GM10266 (cell line): ENCODE measurements around the gene SYTL1.

Experiments
- DNase-seq: peaks from one replicate; pipeline ENCODE4 v3.0.0; 2012; ENCODE audit errors: extremely low spot score
- TF ChIP-seq, protein P1 (sequence below): IDR thresholded peaks from 2 replicates; pipeline ENCODE4 v1.5.1; 2012; ENCODE audit warnings: mild to moderate bottlenecking, low read depth; ENCODE audit not compliant: control insufficient read depth, insufficient read depth; ENCODE audit errors: missing control alignments

Gene SYTL1

DNA sequence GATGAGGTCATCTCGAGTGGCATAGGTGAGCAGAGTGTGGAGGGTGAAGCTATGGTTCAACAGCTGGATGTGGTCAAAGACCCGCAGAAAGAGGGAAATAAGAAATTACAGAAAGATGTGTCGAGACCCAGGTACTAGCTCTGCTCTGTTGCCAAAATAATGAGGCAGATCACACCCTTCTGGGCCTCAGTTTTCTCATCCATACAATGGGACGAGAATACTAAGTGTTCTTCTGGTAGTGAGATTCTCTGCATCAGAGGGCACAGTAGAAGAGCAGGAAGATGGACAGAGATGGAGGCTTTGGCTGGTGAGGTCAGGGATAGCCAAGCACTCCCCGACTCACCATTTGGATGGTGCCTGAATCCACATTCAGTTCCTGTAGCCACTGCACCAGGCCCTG lies 13.9 kb downstream of the SYTL1 start:
- TF ChIP-seq, protein P1, sequence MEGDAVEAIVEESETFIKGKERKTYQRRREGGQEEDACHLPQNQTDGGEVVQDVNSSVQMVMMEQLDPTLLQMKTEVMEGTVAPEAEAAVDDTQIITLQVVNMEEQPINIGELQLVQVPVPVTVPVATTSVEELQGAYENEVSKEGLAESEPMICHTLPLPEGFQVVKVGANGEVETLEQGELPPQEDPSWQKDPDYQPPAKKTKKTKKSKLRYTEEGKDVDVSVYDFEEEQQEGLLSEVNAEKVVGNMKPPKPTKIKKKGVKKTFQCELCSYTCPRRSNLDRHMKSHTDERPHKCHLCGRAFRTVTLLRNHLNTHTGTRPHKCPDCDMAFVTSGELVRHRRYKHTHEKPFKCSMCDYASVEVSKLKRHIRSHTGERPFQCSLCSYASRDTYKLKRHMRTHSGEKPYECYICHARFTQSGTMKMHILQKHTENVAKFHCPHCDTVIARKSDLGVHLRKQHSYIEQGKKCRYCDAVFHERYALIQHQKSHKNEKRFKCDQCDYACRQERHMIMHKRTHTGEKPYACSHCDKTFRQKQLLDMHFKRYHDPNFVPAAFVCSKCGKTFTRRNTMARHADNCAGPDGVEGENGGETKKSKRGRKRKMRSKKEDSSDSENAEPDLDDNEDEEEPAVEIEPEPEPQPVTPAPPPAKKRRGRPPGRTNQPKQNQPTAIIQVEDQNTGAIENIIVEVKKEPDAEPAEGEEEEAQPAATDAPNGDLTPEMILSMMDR, result no peak
- no peak for DNase-seq

DNA sequence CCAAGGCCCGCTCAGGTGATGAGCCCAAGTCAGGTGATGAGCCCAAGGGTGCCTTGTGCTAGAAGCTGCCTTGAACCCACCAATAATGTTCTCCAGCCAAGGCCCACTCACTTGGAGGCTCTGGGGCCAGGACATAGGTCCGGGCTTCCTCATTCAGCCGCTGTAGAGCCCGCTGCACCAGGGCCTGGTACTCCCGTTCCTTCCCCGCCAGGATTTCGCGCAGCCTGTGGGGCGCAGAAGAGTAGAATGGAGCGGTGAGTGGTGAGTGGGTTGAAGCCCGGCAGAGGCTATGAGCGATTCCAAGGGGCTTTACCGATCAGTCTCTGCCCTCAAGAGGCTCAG lies 14.4 kb downstream of the SYTL1 start:
- TF ChIP-seq, protein P1, result no peak
- no peak for DNase-seq

DNA sequence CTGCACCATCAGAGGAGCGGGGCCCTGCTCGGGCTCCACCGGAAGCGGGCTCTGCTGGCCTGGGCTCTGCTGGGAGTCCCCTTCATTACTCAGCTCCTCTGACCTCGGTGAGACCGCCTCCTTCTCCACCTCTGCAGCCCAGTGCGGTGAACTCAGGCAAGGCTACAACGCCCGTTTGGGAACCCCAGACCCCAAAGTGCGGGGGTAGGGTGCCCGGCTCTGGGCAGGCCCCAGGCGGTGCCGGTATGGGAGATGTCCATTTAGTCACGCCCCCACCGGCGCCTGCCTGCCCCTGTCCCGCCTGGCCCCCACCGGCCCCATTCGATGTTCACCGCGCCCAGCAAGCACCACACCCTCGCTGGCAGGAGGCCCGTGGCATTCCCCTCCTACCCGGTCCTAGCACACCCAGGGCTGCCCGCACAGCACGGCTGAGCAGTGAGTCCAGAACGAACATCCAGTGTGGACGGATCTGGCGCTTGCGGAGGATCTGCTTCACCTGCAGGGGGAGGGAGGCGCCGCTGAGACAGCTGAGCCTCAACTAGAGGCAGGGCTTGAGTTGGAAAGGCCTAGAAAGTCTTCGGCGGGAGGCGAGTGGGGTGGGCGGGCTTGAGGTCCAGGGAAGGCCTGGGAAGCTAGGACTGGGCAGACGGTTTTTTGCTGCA lies 14.9 kb downstream of the SYTL1 start:
- no peak for DNase-seq
- TF ChIP-seq, protein P1, result no peak

DNA sequence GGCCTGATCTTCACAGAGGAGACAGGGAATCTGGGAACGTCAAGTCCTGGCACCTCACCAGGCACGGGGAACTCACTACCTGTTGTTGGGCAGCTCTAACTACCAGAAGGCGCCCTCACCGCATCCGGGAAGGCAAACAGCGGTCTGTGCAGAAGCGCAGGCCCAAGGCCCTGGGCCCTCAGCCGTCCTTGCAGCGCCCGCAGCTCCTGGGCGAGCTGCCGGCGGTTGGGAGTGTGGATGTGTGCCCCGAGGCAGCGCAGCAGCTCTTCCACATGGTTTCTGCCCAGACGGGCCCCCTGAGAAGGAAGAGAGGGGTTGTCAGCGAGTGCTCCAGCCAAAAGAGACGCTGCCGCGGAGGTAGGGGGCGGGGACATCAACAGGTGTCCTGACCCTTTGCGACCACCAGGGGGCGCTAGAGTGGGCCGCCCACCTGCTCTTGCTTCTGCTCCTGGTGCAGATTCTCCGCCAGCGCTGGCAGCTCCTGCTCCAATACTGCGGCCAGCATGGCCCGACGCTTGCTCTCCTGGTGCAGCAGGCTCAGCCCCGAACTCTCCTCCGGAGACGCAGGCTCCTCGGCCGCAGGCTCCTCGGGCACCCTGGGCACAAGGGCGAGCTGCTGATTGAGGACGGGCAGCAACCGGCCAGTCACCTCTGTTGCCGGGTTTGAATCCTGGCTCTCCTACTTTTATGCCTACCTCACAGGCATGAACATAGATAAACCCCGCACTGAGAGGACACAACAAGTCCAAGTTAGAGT lies 15.6 kb downstream of the SYTL1 start:
- DNase-seq, result peak; percentile 97
- TF ChIP-seq, protein P1, result peak; percentile 91

DNA sequence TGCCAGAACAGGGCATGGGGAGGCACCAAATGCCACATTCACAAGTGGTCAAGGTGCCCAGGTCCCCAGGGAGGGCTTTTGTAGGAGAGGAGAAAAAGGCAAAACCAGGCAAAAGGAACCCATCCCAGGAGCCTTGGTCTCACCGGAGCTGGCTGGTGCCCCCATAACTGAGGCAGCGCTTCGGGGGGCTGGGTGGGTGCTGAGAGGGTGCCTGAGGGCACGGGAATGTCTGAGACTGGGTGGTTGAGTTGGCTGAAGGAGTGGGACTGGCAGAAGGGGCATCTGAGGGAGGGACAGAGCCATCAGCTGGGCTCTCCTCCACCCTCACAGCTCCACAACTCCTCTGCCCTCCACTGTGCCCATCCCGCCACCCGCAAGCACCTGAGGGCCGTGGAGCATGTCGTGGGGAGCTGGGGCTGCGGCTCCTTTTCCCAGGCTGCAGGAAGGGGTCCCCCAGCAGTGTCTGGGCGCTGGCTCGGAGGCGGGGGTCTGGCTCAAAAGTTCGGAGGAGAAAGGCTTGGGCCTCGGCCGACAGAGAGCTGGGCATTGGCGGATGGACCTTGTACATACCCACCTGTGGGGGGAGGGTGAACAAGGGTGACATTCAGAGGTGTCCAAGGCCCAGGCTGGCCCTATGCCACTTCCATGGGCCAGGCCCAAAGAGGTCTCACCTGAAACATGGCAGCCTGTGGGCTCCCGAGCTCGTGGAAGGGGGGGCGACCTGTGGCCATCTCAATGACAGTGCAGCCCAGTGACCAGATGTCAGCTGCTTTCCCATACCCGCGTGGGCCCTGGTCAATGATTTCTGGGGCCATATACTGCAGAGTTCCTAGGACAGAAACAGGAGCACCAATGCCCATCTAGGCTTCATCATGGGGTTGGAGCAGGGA lies 16.5 kb downstream of the SYTL1 start:
- DNase-seq, result no peak
- TF ChIP-seq, protein P1, result no peak

DNA sequence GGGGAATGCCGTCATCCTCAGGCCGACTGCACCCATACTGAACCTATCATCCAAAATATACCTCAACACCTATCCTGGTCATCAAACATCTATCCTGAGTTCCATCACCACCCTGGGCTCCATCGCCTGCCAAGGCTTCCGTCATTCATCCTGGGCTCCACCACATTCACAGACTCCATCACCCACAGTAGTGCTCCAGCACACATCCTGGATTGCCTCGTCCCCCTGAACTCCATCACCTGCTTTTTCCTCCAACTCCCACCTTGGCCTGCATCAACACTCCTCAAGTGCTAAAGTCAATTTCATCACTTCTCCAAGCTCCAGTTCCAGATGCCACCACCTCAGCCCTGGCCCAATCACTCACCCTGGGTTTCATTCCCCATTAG lies 17.1 kb downstream of the SYTL1 start:
- no peak for DNase-seq
- TF ChIP-seq, protein P1, result no peak
